Upper lobe of left lung (tissue), 6 donors: ENCODE measurements around the gene OTOF. TPM values are rescaled to one million over a fixed set of nuclear protein-coding genes. Genes with fewer than 3 reads are reported as not detected.

Source experiments
- ATAC-seq, 2 donors: fragments of 200-7000 bp; cut with Tn5 transposase; one replicate each; pipeline ENCODE4 v1.9.1; 2022; ENCODE audit warnings: mild to moderate bottlenecking in 2 of 2, moderate library complexity in 2 of 2; ENCODE audit not compliant: low FRiP score in 2 of 2
- DNase-seq, 2 donors: peaks; one replicate each; pipeline ENCODE4 v3.0.0-alpha.2; 2019 to 2020
- H3K27ac ChIP-seq, 4 donors: fragments of 200-600 bp; sonication (generic); one replicate each; pipeline ENCODE4 v1.5.1; 2016 to 2019
- H3K27me3 ChIP-seq, 4 donors: fragments of 200-600 bp; sonication (generic); one replicate each; pipeline ENCODE4 v1.5.1; 2017 to 2019
- H3K36me3 ChIP-seq, 4 donors: fragments of 200-600 bp; sonication (generic); one replicate each; pipeline ENCODE4 v1.5.1; 2016 to 2019
- H3K4me1 ChIP-seq, 4 donors: fragments of 200-600 bp; sonication (generic); one replicate each; pipeline ENCODE4 v1.5.1; 2018 to 2019
- H3K4me3 ChIP-seq, 4 donors: fragments of 200-600 bp; sonication (generic); one replicate each; pipeline ENCODE4 v1.5.1; 2017 to 2019; ENCODE audit warnings: mild to moderate bottlenecking in 2 of 4, moderate library complexity in 1 of 4
- H3K9me3 ChIP-seq, 4 donors: fragments of 200-600 bp; sonication (generic); one replicate each; pipeline ENCODE4 v1.5.1; 2018 to 2019
- CTCF ChIP-seq, 6 experiments: fragments of 450-650 bp in 4 of 6; fragments of 200-600 bp in 2 of 6; sonication (generic) in 2 of 6; IDR thresholded peaks; one replicate each; pipeline ENCODE4 v1.5.1; 2016 to 2019; ENCODE audit warnings: antibody characterized with exemption in 6 of 6
- EP300 ChIP-seq, 4 donors: sonication (generic); formaldehyde crosslinking; IDR thresholded peaks; one replicate each; pipeline ENCODE4 v1.5.1; 2017; ENCODE audit warnings: antibody characterized with exemption in 4 of 4, control low read depth in 2 of 4
- POLR2A ChIP-seq, 4 donors: fragments of 450-650 bp; IDR thresholded peaks; one replicate each; pipeline ENCODE4 v1.5.1; 2016 to 2017; ENCODE audit warnings: antibody characterized with exemption in 4 of 4, mild to moderate bottlenecking in 2 of 4
- POLR2AphosphoS5 ChIP-seq, 2 donors: sonication (generic); formaldehyde crosslinking; IDR thresholded peaks; one replicate each; pipeline ENCODE4 v1.5.1; 2017; ENCODE audit warnings: antibody characterized with exemption in 2 of 2
- WGBS, 2 donors: methylation state at CpG; one replicate each; pipeline ENCODE4 v1.1.5; 2017 to 2018; 5-methylcytosine and 5-hydroxymethylcytosine counted together
- total RNA-seq, 6 donors: library from RNA; depleted of rRNA in 4 of 6; stranded (reverse); fragments of >200 nt in 4 of 6; gene quantifications; one replicate each; pipeline versions ENCODE4 v1.1.0 to v1.2.1, GENCODE V29; 2016 to 2021
- donor health status: DM: no; HTN: no; CAD: no; lungs with moderate emphysema.
- donor health status: DM: no; HTN: yes; CAD: no; lungs with severe emphysema.

Gene OTOF
- total RNA-seq, 6 donors from 2014 or later, result 0.10 to 0.15 (median 0.11) TPM; not detected in 3

- ATAC-seq, result no peak
- Histone ChIP-seq H3K4me3 (no peak overlapping the region), H3K4me1 (no peaks in the 10 kb centered on the region), H3K27ac (no peak overlapping the region), H3K36me3 (no peaks in the 10 kb centered on the region), H3K27me3 (no peaks in the 10 kb centered on the region), H3K9me3 (no peaks in the 10 kb centered on the region)
- TF ChIP-seq POLR2A (IDR thresholded peaks at IDR 0.05) (no peak), EP300 (IDR thresholded peaks at IDR 0.05) (no peak), POLR2AphosphoS5 (IDR thresholded peaks at IDR 0.05) (no peak), CTCF (IDR thresholded peaks at IDR 0.05) (no peak)
- no peak for DNase-seq
- 88 to 89% methylated on average over 1 of the region's 1 CpG for WGBS, 2 donors
Observed at GRCh38 chr2:26409785-26410184, 68.1 kb downstream of the OTOF start.

GRCh38 chr2:26407526-26407925, 70.4 kb downstream of the OTOF start:
- TF ChIP-seq CTCF (IDR thresholded peaks at IDR 0.05), result no peak
- TF ChIP-seq POLR2A (IDR thresholded peaks at IDR 0.05), result no peak
- no peak for TF ChIP-seq EP300 (IDR thresholded peaks at IDR 0.05)
- no peak for TF ChIP-seq POLR2AphosphoS5 (IDR thresholded peaks at IDR 0.05)
- WGBS, 2 donors, result 73% methylated on average over 9 of the region's 9 CpGs
- no peaks in the 10 kb centered on the region for H3K27me3 ChIP-seq
- DNase-seq, result no peak
- no peaks in the 10 kb centered on the region for H3K4me1 ChIP-seq
- H3K9me3 ChIP-seq, result no peaks in the 10 kb centered on the region
- no peak for ATAC-seq
- no peaks in the 10 kb centered on the region for H3K36me3 ChIP-seq
- no peak overlapping the region for H3K27ac ChIP-seq
- no peak overlapping the region for H3K4me3 ChIP-seq

Other genes starting within 250 kb of the OTOF start
- gene HADHA, start 233.5 kb downstream of the OTOF start, total RNA-seq, result 100 to 1,000 TPM in 4 of 6 donors, 10 to 100 TPM in 2; 61.8 to 120 (median 110) TPM
- 100 to 1,000 TPM in 2 of 6 donors, 10 to 100 TPM in 4; 67.1 to 124 (median 91.2) TPM for gene HADHB, start 233.2 kb downstream of the OTOF start, total RNA-seq
- 10 to 100 TPM in 5 of 6 donors, 1 to 10 TPM in 1; 6.8 to 21.6 (median 17.2) TPM for gene SELENOI, start 132.0 kb downstream of the OTOF start, total RNA-seq
- 1 to 10 TPM in 1 of 6 donors, under 1 TPM in 4, not detected in 1; 0.15 to 2.1 (median 0.30) TPM for gene ADGRF3, start 131.3 kb downstream of the OTOF start, total RNA-seq
- 10 to 100 TPM in 2 of 6 donors, 1 to 10 TPM in 3, under 1 TPM in 1; 0.17 to 27.4 (median 4.7) TPM for gene DRC1, start 76.2 kb downstream of the OTOF start, total RNA-seq
- gene CIB4, start 163.2 kb upstream of the OTOF start, total RNA-seq, result not detected
- 10 to 100 TPM in 4 of 6 donors, 1 to 10 TPM in 2; 3.0 to 36.1 (median 17.5) TPM for gene KCNK3, start 214.6 kb upstream of the OTOF start, total RNA-seq